ENCODE results near the gene OLIG1. TPM values are rescaled to one million over a fixed set of nuclear protein-coding genes. Genes with fewer than 3 reads are reported as not detected.
A peak's percentile ranks its signal among the peaks of the same experiment; 100 is the strongest.

The OLIG1 gene
- polyA plus RNA-seq, 3 donors, result 20.0 to 51.0 (median 40.7) TPM

- H3K9ac ChIP-seq (ENCODE audit: insufficient read depth, low read length, poor library complexity, severe bottlenecking), result no peak overlapping the region
- H3K4me3 ChIP-seq (replicated peaks in 1 of 3; ENCODE audit: low read depth in 2 of 3, low read length in 3 of 3), result no peak overlapping the region
- Mint-ChIP-seq H3K4me3 (no peak overlapping the region), H3K9me3 (peaks cover 0 to 5% (median 0%) of the 10 kb centered on the region in 7 donors), H3K4me1 (peaks cover 53% of the 10 kb centered on the region), H3K27me3 (ENCODE audit: low read depth in 3 of 3) (peaks cover 0 to 2% (median 1%) of the 10 kb centered on the region in 3 donors), H3K36me3 (peaks cover 5 to 8% of the 10 kb centered on the region in 2 donors), H3K27ac (peak overlapping the region in 1 of 7 donors; percentile 9)
- no peaks in the 10 kb centered on the region for H3K36me3 ChIP-seq (replicated peaks in 1 of 2; ENCODE audit: control insufficient read depth in 1 of 2, insufficient read depth in 2 of 2, low read length in 2 of 2)
- TF ChIP-seq, protein P1, sequence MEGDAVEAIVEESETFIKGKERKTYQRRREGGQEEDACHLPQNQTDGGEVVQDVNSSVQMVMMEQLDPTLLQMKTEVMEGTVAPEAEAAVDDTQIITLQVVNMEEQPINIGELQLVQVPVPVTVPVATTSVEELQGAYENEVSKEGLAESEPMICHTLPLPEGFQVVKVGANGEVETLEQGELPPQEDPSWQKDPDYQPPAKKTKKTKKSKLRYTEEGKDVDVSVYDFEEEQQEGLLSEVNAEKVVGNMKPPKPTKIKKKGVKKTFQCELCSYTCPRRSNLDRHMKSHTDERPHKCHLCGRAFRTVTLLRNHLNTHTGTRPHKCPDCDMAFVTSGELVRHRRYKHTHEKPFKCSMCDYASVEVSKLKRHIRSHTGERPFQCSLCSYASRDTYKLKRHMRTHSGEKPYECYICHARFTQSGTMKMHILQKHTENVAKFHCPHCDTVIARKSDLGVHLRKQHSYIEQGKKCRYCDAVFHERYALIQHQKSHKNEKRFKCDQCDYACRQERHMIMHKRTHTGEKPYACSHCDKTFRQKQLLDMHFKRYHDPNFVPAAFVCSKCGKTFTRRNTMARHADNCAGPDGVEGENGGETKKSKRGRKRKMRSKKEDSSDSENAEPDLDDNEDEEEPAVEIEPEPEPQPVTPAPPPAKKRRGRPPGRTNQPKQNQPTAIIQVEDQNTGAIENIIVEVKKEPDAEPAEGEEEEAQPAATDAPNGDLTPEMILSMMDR (IDR thresholded peaks at IDR 0.05), result no peak
- intact Hi-C loops (cut with micrococcal nuclease), result no loop called here
- H4K20me1 ChIP-seq (ENCODE audit: insufficient read depth, low read length), result no peaks in the 10 kb centered on the region
- DNase-seq, result peak in 1 of 3 donors; percentile 26
- no peaks in the 10 kb centered on the region for H3K9me3 ChIP-seq (replicated peaks in 1 of 2; ENCODE audit: control insufficient read depth in 1 of 2, insufficient read depth in 1 of 2, low read length in 2 of 2)
- no peaks in the 10 kb centered on the region for H3K27me3 ChIP-seq (ENCODE audit: control insufficient read depth in 2 of 2, insufficient read depth in 2 of 2, low read length in 2 of 2)
- H3K27ac ChIP-seq (ENCODE audit: low read depth in 1 of 2, low read length in 2 of 2), result no peak overlapping the region
- H3K79me2 ChIP-seq (ENCODE audit: insufficient read depth, low read length), result no peaks in the 10 kb centered on the region
- no peak overlapping the region for H3K4me2 ChIP-seq (replicated peaks; ENCODE audit: extremely low read depth, low read length, poor library complexity, severe bottlenecking)
- no peak overlapping the region for H2AFZ ChIP-seq (ENCODE audit: insufficient read depth, low read depth, low read length, poor library complexity, severe bottlenecking)
- peaks cover 51 to 56% of the 10 kb centered on the region in 2 donors for H3K4me1 ChIP-seq (ENCODE audit: control insufficient read depth in 1 of 2, insufficient read depth in 2 of 2, low read length in 2 of 2)
Observed at GRCh38 chr21:33053951-33054350, 16.0 kb upstream of the OLIG1 start.

DNA sequence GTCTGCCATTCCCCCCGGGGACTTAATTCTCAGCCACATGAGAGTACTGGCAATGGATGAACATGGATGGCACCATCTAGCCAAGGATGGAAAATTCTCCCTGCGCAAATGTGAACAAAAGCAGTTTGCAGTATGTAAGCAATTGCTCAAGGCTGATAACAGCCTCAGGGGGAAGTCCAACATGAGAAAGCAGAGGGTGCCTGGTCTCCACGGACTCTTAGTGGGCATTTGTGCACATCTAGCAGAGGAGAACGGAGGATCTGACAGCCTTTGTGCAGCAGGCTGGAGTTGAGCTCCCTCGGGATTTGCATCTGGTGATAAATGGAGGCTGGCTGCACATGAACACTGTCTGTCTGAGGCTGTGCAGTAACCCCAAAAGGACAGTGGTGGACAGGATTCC, 13.9 kb upstream of the OLIG1 start:
- peaks cover 0 to 1% (median 0%) of the 10 kb centered on the region in 3 donors for H3K27me3 Mint-ChIP-seq (ENCODE audit: low read depth in 3 of 3)
- peaks cover 0 to 2% (median 0%) of the 10 kb centered on the region in 7 donors for H3K9me3 Mint-ChIP-seq
- TF ChIP-seq, protein P1 (IDR thresholded peaks at IDR 0.05), result no peak
- peak overlapping the region; percentile 30 to 88 for H3K27ac ChIP-seq (ENCODE audit: low read depth in 1 of 2, low read length in 2 of 2)
- H3K9me3 ChIP-seq (replicated peaks in 1 of 2; ENCODE audit: control insufficient read depth in 1 of 2, insufficient read depth in 1 of 2, low read length in 2 of 2), result no peaks in the 10 kb centered on the region
- peaks cover 74% of the 10 kb centered on the region for H3K4me1 Mint-ChIP-seq
- intact Hi-C loops (cut with micrococcal nuclease), result no loop called here
- peak overlapping the region; percentile 44 for H3K4me2 ChIP-seq (replicated peaks; ENCODE audit: extremely low read depth, low read length, poor library complexity, severe bottlenecking)
- peaks cover 72 to 77% of the 10 kb centered on the region in 2 donors for H3K4me1 ChIP-seq (ENCODE audit: control insufficient read depth in 1 of 2, insufficient read depth in 2 of 2, low read length in 2 of 2)
- H2AFZ ChIP-seq (ENCODE audit: insufficient read depth, low read depth, low read length, poor library complexity, severe bottlenecking), result peak overlapping the region; percentile 51
- H4K20me1 ChIP-seq (ENCODE audit: insufficient read depth, low read length), result no peaks in the 10 kb centered on the region
- H3K79me2 ChIP-seq (ENCODE audit: insufficient read depth, low read length), result no peaks in the 10 kb centered on the region
- no peaks in the 10 kb centered on the region for H3K27me3 ChIP-seq (ENCODE audit: control insufficient read depth in 2 of 2, insufficient read depth in 2 of 2, low read length in 2 of 2)
- peak; percentile 40 to 70 (median 41) for DNase-seq
- no peaks in the 10 kb centered on the region for H3K36me3 ChIP-seq (replicated peaks in 1 of 2; ENCODE audit: control insufficient read depth in 1 of 2, insufficient read depth in 2 of 2, low read length in 2 of 2)
- H3K36me3 Mint-ChIP-seq, result peaks cover 7 to 8% of the 10 kb centered on the region in 2 donors
- peak overlapping the region; percentile 28 to 88 for H3K4me3 Mint-ChIP-seq
- H3K4me3 ChIP-seq (replicated peaks in 1 of 3; ENCODE audit: low read depth in 2 of 3, low read length in 3 of 3), result peak overlapping the region in 1 of 3 experiments; percentile 44
- WGBS (ENCODE audit: insufficient coverage), result 33% methylated on average over 4 of the region's 5 CpGs
- H3K27ac Mint-ChIP-seq, result peak overlapping the region; percentile 15 to 94 (median 86)
- peak overlapping the region; percentile 7 for H3K9ac ChIP-seq (ENCODE audit: insufficient read depth, low read length, poor library complexity, severe bottlenecking)
